Activated naive CD8-positive, alpha-beta T cell treated with anti-CD3 and anti-CD28 coated beads, Interleukin-2, amount 10 ng/mL, durations not matched to agents 7 days and 5 days (primary cell): ENCODE measurements around the gene ABCB7. TPM values are rescaled to one million over a fixed set of nuclear protein-coding genes. Genes with fewer than 3 reads are reported as not detected.
"Not testable (repeated sequence)": the region's sequence is repeated elsewhere in the genome, so short reads cannot be mapped to it uniquely, and the experiment has no call there.

Experiments
- ATAC-seq: fragments of 150-1000 bp; cut with Tn5 transposase; one replicate; pipeline ENCODE4 v1.10.0; 2021; ENCODE audit warnings: low read depth, moderate library complexity
- POLR2A ChIA-PET: fragments of 350-600 bp; sonication (Branson Sonifier 250); formaldehyde crosslinking; loops from one replicate; lab custom pipeline; 2021; ENCODE audit warnings: antibody characterized with exemption; lab: Charles Lee
- DNase-seq: peaks from one replicate; pipeline ENCODE4 v3.0.0; 2021
- H3K27ac Mint-ChIP-seq: one replicate; pipeline ENCODE4 v1.8.0; 2022; ENCODE audit warnings: mild to moderate bottlenecking, mixed read lengths
- H3K27me3 Mint-ChIP-seq: one replicate; pipeline ENCODE4 v1.8.0; 2022; ENCODE audit warnings: mild to moderate bottlenecking, moderate library complexity, mixed read lengths
- H3K36me3 Mint-ChIP-seq: one replicate; pipeline ENCODE4 v1.8.0; 2021; ENCODE audit warnings: mild to moderate bottlenecking, mixed read lengths
- H3K4me1 Mint-ChIP-seq: one replicate; pipeline ENCODE4 v1.8.0; 2021; ENCODE audit warnings: mixed read lengths
- H3K4me3 Mint-ChIP-seq: one replicate; pipeline ENCODE4 v1.8.0; 2022; ENCODE audit warnings: mild to moderate bottlenecking, moderate library complexity, mixed read lengths
- H3K9me3 Mint-ChIP-seq: one replicate; pipeline ENCODE4 v1.8.0; 2021; ENCODE audit warnings: mixed read lengths
- total RNA-seq, 2 experiments: library from RNA; stranded (reverse); gene quantifications; one replicate each; pipeline ENCODE4 v1.2.3, GENCODE V29; 2021

ABCB7 gene
- total RNA-seq, 2 experiments from 2014 or later: 25.4 to 26.3 TPM

GRCh38 chrX:75067931-75068330 is 88.2 kb downstream of the ABCB7 start:
- POLR2A ChIA-PET: no interaction called here
- ATAC-seq: no peak

DNA sequence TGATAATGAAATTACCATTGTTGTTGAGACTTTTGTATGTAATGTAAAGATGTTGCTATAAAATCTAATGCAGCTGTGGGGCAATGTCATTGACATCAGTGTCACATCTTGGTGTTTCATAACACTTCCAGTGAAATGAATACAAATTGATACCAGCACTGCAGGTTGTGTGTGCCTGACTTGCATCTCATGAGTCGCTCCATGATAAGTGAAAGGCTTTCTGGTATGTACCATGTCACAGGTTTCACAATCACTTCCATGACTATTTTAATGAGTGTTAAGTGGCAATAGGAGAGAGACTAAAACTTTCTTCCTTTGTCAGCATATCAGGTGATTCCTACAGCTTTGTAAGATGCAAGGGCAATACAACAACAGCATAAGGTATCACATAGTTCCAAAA is 94.4 kb downstream of the ABCB7 start:
- Mint-ChIP-seq H3K27ac (no peak overlapping the region), H3K4me3 (no peak overlapping the region), H3K27me3 (no peaks in the 10 kb centered on the region), H3K4me1 (no peaks in the 10 kb centered on the region), H3K9me3 (no peaks in the 10 kb centered on the region), H3K36me3 (peaks cover 10% of the 10 kb centered on the region)
- POLR2A ChIA-PET: no interaction called here
- no peak for ATAC-seq
- DNase-seq: no peak

More at GRCh38 chrX:75067931-75068330, 88.2 kb downstream of the ABCB7 start:
- Mint-ChIP-seq H3K36me3 (no peaks in the 10 kb centered on the region), H3K27ac (no peak overlapping the region), H3K4me3 (no peak overlapping the region), H3K9me3 (no peaks in the 10 kb centered on the region), H3K4me1 (no peaks in the 10 kb centered on the region), H3K27me3 (no peaks in the 10 kb centered on the region)
- no peak for DNase-seq

DNA sequence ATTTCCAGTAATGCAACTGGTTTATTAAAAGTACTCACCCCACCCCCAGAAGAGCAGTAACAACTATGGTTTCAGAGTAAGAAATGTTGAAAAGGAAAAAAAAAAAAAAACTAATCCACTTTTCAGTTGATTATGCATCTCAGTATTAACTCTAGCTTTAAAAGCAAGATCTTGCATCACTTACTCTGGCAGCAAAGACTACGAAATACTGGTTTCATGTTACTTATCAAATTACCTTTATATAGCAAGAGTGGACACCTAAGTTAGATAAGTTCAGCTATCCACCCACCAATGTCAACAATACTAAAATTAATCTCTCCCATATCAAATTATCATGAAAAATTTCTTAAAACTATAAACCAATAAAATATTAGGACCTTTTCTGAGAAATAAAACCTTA is 105.0 kb downstream of the ABCB7 start:
- ATAC-seq: no peak
- no peaks in the 10 kb centered on the region for H3K4me1 Mint-ChIP-seq

GRCh38 chrX:75045369-75045768 is 110.7 kb downstream of the ABCB7 start:
- H3K27ac Mint-ChIP-seq: no peak overlapping the region
- H3K4me3 Mint-ChIP-seq: no peak overlapping the region
- ATAC-seq (no peak), DNase-seq (no peak)
- H3K4me1 Mint-ChIP-seq: no peaks in the 10 kb centered on the region
- no peaks in the 10 kb centered on the region for H3K27me3 Mint-ChIP-seq
- peaks cover 3% of the 10 kb centered on the region for H3K9me3 Mint-ChIP-seq
- POLR2A ChIA-PET: no interaction called here
- peaks cover 5% of the 10 kb centered on the region for H3K36me3 Mint-ChIP-seq

More for the DNA sequence above, 105.0 kb downstream of the ABCB7 start:
- Mint-ChIP-seq H3K36me3 (peaks cover 11% of the 10 kb centered on the region), H3K27ac (no peak overlapping the region), H3K27me3 (no peaks in the 10 kb centered on the region), H3K9me3 (peaks cover 3% of the 10 kb centered on the region), H3K4me3 (no peak overlapping the region)
- no peak for DNase-seq
- POLR2A ChIA-PET: no interaction called here

DNA sequence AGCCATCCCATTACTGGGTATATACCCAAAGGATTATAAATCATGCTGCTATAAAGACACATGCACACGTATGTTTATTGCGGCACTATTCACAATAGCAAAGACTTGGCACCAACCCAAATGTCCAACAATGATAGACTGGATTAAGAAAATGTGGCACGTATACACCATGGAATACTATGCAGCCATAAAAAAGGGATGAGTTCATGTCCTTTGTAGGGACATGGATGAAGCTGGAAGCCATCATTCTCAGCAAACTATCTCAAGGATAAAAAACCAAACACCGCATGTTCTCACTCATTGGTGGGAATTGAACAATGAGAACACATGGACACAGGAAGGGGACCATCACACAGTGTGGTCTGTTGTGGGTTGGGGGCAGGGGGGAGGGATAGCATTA is 111.9 kb downstream of the ABCB7 start:
- H3K9me3 Mint-ChIP-seq, POLR2A ChIA-PET, H3K36me3 Mint-ChIP-seq, H3K27me3 Mint-ChIP-seq, H3K27ac Mint-ChIP-seq, H3K4me1 Mint-ChIP-seq, DNase-seq, H3K4me3 Mint-ChIP-seq, ATAC-seq: not testable (repeated sequence)

- DNase-seq (no peak), ATAC-seq (no peak)
- Mint-ChIP-seq H3K36me3 (no peaks in the 10 kb centered on the region), H3K9me3 (peaks cover 3% of the 10 kb centered on the region), H3K4me1 (no peaks in the 10 kb centered on the region), H3K4me3 (no peak overlapping the region), H3K27me3 (no peaks in the 10 kb centered on the region), H3K27ac (no peak overlapping the region)
- POLR2A ChIA-PET: no interaction called here
Observed at GRCh38 chrX:75038925-75039324, 117.2 kb downstream of the ABCB7 start.

Other genes starting within 250 kb of the ABCB7 start
- gene NEXMIF, start 230.8 kb downstream of the ABCB7 start, total RNA-seq: 1 to 10 TPM; 1.3 to 1.6 TPM
- 10 to 100 TPM; 24.7 to 24.9 TPM for gene UPRT, start 117.8 kb upstream of the ABCB7 start, total RNA-seq